Activated CD4-positive, alpha-beta memory T cell treated with anti-CD3 and anti-CD28 coated beads for 36 hours (primary cell): ENCODE measurements around the gene GTF2E1. TPM values are rescaled to one million over a fixed set of nuclear protein-coding genes. Genes with fewer than 3 reads are reported as not detected.
"Not testable (repeated sequence)": the region's sequence is repeated elsewhere in the genome, so short reads cannot be mapped to it uniquely, and the experiment has no call there.

Experiments used
- CTCF ChIA-PET: fragments of 350-600 bp; sonication (Branson Sonifier 250); formaldehyde crosslinking; loops from one replicate; lab custom pipeline; 2021; ENCODE audit warnings: antibody characterized with exemption, inconsistent platforms; lab: Charles Lee
- POLR2A ChIA-PET: fragments of 350-600 bp; sonication (Branson Sonifier 250); formaldehyde crosslinking; loops from one replicate; lab custom pipeline; 2021; ENCODE audit warnings: antibody characterized with exemption; lab: Charles Lee
- DNase-seq: peaks from one replicate; pipeline ENCODE4 v3.0.0-alpha.2; 2020
- H3K27ac Mint-ChIP-seq: one replicate; pipeline ENCODE4 v1.8.0; 2021; ENCODE audit warnings: mixed read lengths
- H3K27me3 Mint-ChIP-seq: one replicate; pipeline ENCODE4 v1.8.0; 2021; ENCODE audit warnings: mixed read lengths
- H3K36me3 Mint-ChIP-seq: one replicate; pipeline ENCODE4 v1.8.0; 2021; ENCODE audit warnings: mixed read lengths
- H3K4me1 Mint-ChIP-seq: one replicate; pipeline ENCODE4 v1.8.0; 2021; ENCODE audit warnings: low read depth, mixed read lengths
- H3K4me3 Mint-ChIP-seq: one replicate; pipeline ENCODE4 v1.8.0; 2021; ENCODE audit warnings: mild to moderate bottlenecking, mixed read lengths
- H3K9me3 Mint-ChIP-seq: one replicate; pipeline ENCODE4 v1.8.0; 2021; ENCODE audit warnings: mixed read lengths
- intact Hi-C: fragments of 100-400 bp; cut with micrococcal nuclease; formaldehyde crosslinking; loops from one replicate; pipeline ENCODE4 v1.15.1; 2023
- total RNA-seq, 2 experiments: library from RNA; stranded (reverse); gene quantifications; one replicate each; pipeline ENCODE4 v1.2.3, GENCODE V29; 2021

GTF2E1 gene
- total RNA-seq, 2 experiments from 2014 or later: 18.4 to 19.8 TPM

DNA sequence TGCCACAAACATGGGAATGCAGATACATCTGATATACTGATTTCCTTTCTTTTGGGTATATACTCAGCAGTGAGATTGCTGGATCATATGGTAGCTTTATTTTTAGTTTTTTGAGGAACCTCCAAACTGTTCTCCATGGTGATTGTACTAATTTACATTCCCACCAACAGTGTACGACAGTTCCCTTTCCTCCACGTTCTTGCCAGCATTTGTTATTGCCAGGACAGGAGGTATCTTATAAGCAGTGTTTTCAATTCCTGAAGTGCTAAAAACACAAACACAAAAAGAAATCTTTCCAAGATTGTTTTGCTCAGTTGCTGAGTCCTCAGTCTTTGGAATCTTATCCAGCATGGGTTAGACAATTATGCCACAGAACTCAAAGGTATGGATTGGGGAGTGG is 13.5 kb downstream of the GTF2E1 start:
- intact Hi-C loops: no loop called here
- ChIA-PET POLR2A (no interaction called here), CTCF (no interaction called here)
- Mint-ChIP-seq H3K27ac (no peak overlapping the region), H3K36me3 (peaks cover 58% of the 10 kb centered on the region), H3K4me1 (peaks cover 35% of the 10 kb centered on the region), H3K27me3 (no peaks in the 10 kb centered on the region), H3K9me3 (peaks cover 6% of the 10 kb centered on the region), H3K4me3 (no peak overlapping the region)
- DNase-seq: no peak

DNA sequence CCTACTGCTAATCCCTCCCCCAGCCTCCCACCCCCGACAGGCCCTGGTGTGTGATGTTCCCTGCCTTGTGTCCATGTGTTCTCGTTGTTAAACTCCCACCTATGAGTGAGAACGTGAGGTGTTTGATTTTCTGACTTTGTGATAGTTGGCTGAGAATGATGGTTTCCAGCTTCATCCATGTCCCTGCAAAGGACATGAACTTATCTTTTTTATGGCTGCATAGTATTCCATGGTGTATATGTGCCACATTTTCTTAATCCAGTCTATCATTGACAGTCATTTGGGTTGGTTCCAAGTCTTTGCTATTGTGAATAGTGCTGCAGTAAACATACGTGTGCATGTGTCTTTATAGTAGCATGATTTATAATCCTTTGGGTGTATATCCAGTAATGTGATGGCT is 16.0 kb downstream of the GTF2E1 start:
- H3K4me3 Mint-ChIP-seq, H3K27ac Mint-ChIP-seq, intact Hi-C loops, DNase-seq, CTCF ChIA-PET, H3K9me3 Mint-ChIP-seq, POLR2A ChIA-PET, H3K27me3 Mint-ChIP-seq: not testable (repeated sequence)
- H3K36me3 Mint-ChIP-seq: peaks cover 40% of the 10 kb centered on the region
- H3K4me1 Mint-ChIP-seq: peaks cover 46% of the 10 kb centered on the region

- Mint-ChIP-seq H3K27ac (no peak overlapping the region), H3K4me3 (no peak overlapping the region), H3K9me3 (peaks cover 2% of the 10 kb centered on the region), H3K36me3 (peaks cover 16% of the 10 kb centered on the region), H3K4me1 (peaks cover 59% of the 10 kb centered on the region), H3K27me3 (no peaks in the 10 kb centered on the region)
- DNase-seq: no peak
- ChIA-PET POLR2A (no interaction called here), CTCF (interaction anchor here (1.3 kb wide), 1 partner anchor 33 kb away, joined by 6 read pairs; no protein-coding TSS in a partner anchor)
- intact Hi-C loops: no loop called here
Measured at GRCh38 chr3:120762615-120763014, 20.1 kb downstream of the GTF2E1 start.

DNA sequence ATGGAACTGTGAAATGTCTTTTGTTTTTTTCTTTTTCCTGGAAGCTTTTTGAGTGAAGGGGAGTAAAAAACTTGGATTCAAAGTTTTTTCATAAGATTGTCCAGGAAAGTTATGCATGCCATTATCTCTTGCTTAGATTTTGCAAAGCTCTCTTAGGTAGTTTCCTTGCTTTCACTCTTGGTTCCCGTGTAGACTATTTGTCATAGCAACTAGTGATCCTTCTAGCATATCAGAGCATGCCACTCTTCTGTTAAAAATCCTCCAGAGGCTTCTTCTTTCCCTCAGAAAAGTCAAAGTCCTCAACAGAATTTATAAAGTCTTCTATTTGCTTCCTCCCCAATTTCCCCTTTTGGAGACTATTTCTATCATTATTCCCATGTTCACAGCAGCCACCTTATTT is 21.1 kb downstream of the GTF2E1 start:
- Mint-ChIP-seq H3K9me3 (no peaks in the 10 kb centered on the region), H3K27me3 (no peaks in the 10 kb centered on the region), H3K36me3 (peaks cover 13% of the 10 kb centered on the region), H3K4me1 (peaks cover 61% of the 10 kb centered on the region), H3K27ac (no peak overlapping the region), H3K4me3 (no peak overlapping the region)
- ChIA-PET CTCF (interaction anchor here (1.1 kb wide), 1 partner anchor 204 kb away, joined by 3 read pairs; no protein-coding TSS in a partner anchor), POLR2A (no interaction called here)
- no peak for DNase-seq
- intact Hi-C loops: no loop called here

DNA sequence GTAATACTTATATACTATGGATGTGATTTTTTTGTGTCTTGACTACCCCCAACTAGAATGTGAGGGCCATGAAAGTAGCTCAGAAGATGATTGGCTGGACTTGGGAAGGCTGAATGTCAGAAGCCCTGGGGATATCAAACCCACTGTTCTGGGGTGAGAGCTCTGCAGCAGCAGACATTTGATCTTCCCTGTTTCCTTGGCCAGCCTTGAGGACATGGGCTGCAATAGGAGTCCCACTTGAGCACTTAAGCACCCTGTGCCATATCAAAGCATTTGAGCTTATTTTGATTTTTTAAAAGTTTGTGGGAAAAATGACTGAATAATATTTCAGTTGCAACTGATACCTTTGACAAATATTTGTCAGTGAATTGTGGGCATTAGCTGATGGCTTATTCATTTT is 21.7 kb downstream of the GTF2E1 start:
- Mint-ChIP-seq H3K36me3 (peaks cover 7% of the 10 kb centered on the region), H3K4me3 (no peak overlapping the region), H3K27me3 (no peaks in the 10 kb centered on the region), H3K27ac (no peak overlapping the region), H3K9me3 (no peaks in the 10 kb centered on the region), H3K4me1 (peaks cover 61% of the 10 kb centered on the region)
- intact Hi-C loops: no loop called here
- ChIA-PET CTCF (interaction anchor here (1.1 kb wide), 1 partner anchor 205 kb away, joined by 3 read pairs; no protein-coding TSS in a partner anchor), POLR2A (no interaction called here)
- DNase-seq: no peak

DNA sequence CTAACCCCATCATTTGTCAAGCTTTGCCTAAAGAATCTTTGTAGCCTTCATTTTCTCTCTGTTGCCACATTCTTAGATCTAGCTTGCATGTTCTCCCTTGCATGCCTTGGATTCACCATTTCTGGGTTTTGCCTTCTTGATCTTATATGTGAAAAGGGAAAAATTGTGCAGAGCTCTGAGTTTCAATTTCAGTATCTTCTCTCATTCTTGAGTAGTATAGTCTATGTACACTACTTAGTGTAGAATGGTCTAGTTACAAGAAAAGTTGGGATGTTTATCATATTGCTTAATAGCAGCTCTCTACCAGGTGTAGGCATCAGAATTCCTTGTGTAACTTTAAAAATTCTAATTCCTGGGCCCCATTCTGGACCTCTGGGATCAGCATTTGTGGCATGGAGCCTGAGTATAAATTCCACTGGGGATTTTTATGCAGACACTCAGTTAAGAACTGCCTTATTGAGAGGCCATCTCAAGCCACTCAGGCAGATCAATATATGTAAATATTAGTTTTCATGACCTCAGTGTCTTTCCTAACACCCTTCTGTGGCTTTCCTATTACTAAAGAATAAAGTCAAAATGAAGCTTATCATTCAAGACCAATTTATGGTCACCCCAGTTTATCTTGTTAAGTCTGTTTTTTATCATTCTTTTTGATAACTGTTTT is 23.4 kb downstream of the GTF2E1 start:
- POLR2A ChIA-PET: no interaction called here
- intact Hi-C loops: no loop called here
- H3K36me3 Mint-ChIP-seq: no peaks in the 10 kb centered on the region
- no peaks in the 10 kb centered on the region for H3K9me3 Mint-ChIP-seq
- H3K4me1 Mint-ChIP-seq: peaks cover 48% of the 10 kb centered on the region
- CTCF ChIA-PET: interaction anchor here (0.8 kb wide), 1 partner anchor 207 kb away, joined by 3 read pairs; no protein-coding TSS in a partner anchor
- no peak overlapping the region for H3K27ac Mint-ChIP-seq
- H3K4me3 Mint-ChIP-seq: no peak overlapping the region
- H3K27me3 Mint-ChIP-seq: no peaks in the 10 kb centered on the region
- DNase-seq: no peak

GRCh38 chr3:120766576-120766975 is 24.0 kb downstream of the GTF2E1 start:
- Mint-ChIP-seq H3K4me1 (peaks cover 42% of the 10 kb centered on the region), H3K27me3 (no peaks in the 10 kb centered on the region), H3K36me3 (peaks cover 4% of the 10 kb centered on the region), H3K9me3 (no peaks in the 10 kb centered on the region), H3K4me3 (no peak overlapping the region), H3K27ac (no peak overlapping the region)
- ChIA-PET POLR2A (no interaction called here), CTCF (interaction anchor here (0.6 to 0.8 kb wide), 2 partner anchors 78 to 208 kb away, joined by 3 read pairs; no protein-coding TSS in a partner anchor)
- intact Hi-C loops: no loop called here
- no peak for DNase-seq

- POLR2A ChIA-PET: no interaction called here
- H3K27me3 Mint-ChIP-seq: no peaks in the 10 kb centered on the region
- H3K4me3 Mint-ChIP-seq: no peak overlapping the region
- intact Hi-C loops: no loop called here
- no peak for DNase-seq
- no peak overlapping the region for H3K27ac Mint-ChIP-seq
- CTCF ChIA-PET: interaction anchor here (0.6 to 0.8 kb wide), 2 partner anchors 78 to 208 kb away, joined by 3 read pairs; no protein-coding TSS in a partner anchor
- H3K36me3 Mint-ChIP-seq: peaks cover 4% of the 10 kb centered on the region
- no peaks in the 10 kb centered on the region for H3K9me3 Mint-ChIP-seq
- peaks cover 39% of the 10 kb centered on the region for H3K4me1 Mint-ChIP-seq
Measured at GRCh38 chr3:120767106-120767505, 24.6 kb downstream of the GTF2E1 start.

DNA sequence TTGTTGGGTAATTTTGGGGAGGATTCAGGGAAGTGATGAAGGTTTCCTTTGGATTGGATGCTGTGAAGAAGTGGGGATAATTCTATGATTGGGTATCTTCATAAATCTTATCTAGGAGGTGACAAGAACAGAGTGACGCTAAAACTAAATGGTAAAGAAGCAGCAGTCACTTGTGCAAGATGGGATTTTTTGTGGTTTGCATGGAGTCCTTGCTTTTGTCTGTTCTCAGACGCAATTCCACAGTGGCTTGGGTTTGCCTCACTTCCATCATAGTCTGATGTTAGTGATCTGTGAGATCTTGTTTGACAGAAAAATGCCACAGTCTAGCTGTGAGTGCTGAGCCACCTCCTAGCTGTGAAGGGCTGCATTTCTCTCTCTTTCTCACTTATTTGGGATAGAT is 26.9 kb downstream of the GTF2E1 start:
- intact Hi-C loops: no loop called here
- ChIA-PET CTCF (interaction anchor here (1.4 kb wide), 1 partner anchor 26 kb away, joined by 4 read pairs; no protein-coding TSS in a partner anchor), POLR2A (no interaction called here)
- Mint-ChIP-seq H3K4me1 (peaks cover 25% of the 10 kb centered on the region), H3K4me3 (no peak overlapping the region), H3K36me3 (peaks cover 8% of the 10 kb centered on the region), H3K9me3 (no peaks in the 10 kb centered on the region), H3K27me3 (no peaks in the 10 kb centered on the region), H3K27ac (no peak overlapping the region)
- DNase-seq: no peak

DNA sequence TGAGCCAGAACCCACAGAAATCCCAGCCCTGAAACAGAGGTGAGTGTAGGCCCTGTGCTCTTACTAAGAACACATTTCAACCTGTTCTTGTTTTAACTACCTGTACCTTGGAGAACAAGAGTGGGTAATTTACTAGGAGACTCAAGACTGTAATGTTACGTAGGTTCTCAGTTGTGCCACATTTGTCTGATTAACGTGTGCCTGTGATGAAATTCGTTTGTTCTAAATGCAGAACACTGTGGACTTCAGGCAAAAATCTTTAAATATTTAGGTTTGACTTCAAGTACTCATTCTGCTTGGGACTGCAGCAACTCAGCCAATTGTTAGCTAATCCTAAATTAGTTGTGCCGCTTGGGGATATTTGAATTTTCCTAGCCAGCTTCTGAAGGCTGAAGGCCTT is 28.3 kb downstream of the GTF2E1 start:
- Mint-ChIP-seq H3K4me3 (no peak overlapping the region), H3K4me1 (peaks cover 18% of the 10 kb centered on the region), H3K27ac (no peak overlapping the region), H3K9me3 (no peaks in the 10 kb centered on the region), H3K27me3 (no peaks in the 10 kb centered on the region), H3K36me3 (peaks cover 8% of the 10 kb centered on the region)
- ChIA-PET CTCF (no interaction called here), POLR2A (no interaction called here)
- intact Hi-C loops: no loop called here
- DNase-seq: no peak

- no peak for DNase-seq
- Mint-ChIP-seq H3K4me1 (peaks cover 10% of the 10 kb centered on the region), H3K27me3 (no peaks in the 10 kb centered on the region), H3K4me3 (no peak overlapping the region), H3K36me3 (peaks cover 11% of the 10 kb centered on the region), H3K27ac (no peak overlapping the region), H3K9me3 (no peaks in the 10 kb centered on the region)
- CTCF ChIA-PET: interaction anchor here (1.5 kb wide), 1 partner anchor 23 kb away, joined by 7 read pairs; no protein-coding TSS in a partner anchor
- intact Hi-C loops: no loop called here
- POLR2A ChIA-PET: interaction anchor here (0.6 kb wide), 1 partner anchor 63 kb away, joined by 3 read pairs; no protein-coding TSS in a partner anchor
Measured at GRCh38 chr3:120772081-120772480, 29.5 kb downstream of the GTF2E1 start.

GRCh38 chr3:120773932-120774331 is 31.4 kb downstream of the GTF2E1 start:
- Mint-ChIP-seq H3K4me1 (peaks cover 7% of the 10 kb centered on the region), H3K36me3 (peaks cover 11% of the 10 kb centered on the region), H3K4me3 (no peak overlapping the region), H3K27me3 (no peaks in the 10 kb centered on the region), H3K27ac (no peak overlapping the region), H3K9me3 (no peaks in the 10 kb centered on the region)
- POLR2A ChIA-PET: interaction anchor here (0.6 kb wide), 2 partner anchors 176 to 178 kb away, joined by 3 read pairs; no protein-coding TSS in a partner anchor
- CTCF ChIA-PET: no interaction called here
- intact Hi-C loops: loop anchor here (1.0 kb wide), 1 partner anchor 32 kb away; the partner anchor contains the start of genes GTF2E1 and RABL3
- no peak for DNase-seq
